OCI-LY7 (cell line): Measurements from ENCODE around the gene ANP32E.
"Not testable (repeated sequence)": the region's sequence is repeated elsewhere in the genome, so short reads cannot be mapped to it uniquely, and the experiment has no call there.

Experiments
- CTCF ChIP-seq: fragments of 200-600 bp; sonication (generic); conservative IDR thresholded peaks from 2 replicates; pipeline ENCODE4 v1.5.1; 2014; ENCODE audit warnings: mild to moderate bottlenecking, antibody characterized with exemption, low read length, moderate library complexity, mixed read lengths
- EZH2phosphoT487 ChIP-seq: fragments of 200-600 bp; sonication (generic); IDR thresholded peaks from 2 replicates; pipeline ENCODE4 v1.6.1; 2018; ENCODE audit warnings: low read depth, borderline replicate concordance, mild to moderate bottlenecking, mixed run types, antibody characterized with exemption, low read length, moderate library complexity, mixed read lengths

GRCh38 chr1:150237176-150237575 lies 1.3 kb upstream of the ANP32E start:
- not testable (repeated sequence) for TF ChIP-seq CTCF, EZH2phosphoT487
